Progenitor cell of endocrine pancreas (in vitro differentiated cells): ENCODE results near the gene XPO5. TPM values are rescaled to one million over a fixed set of nuclear protein-coding genes. Genes with fewer than 3 reads are reported as not detected.

Source experiments
- DNase-seq: peaks from one replicate; pipeline ENCODE4 v3.0.0; 2021; ENCODE audit warnings: low spot score; ENCODE audit not compliant: unreplicated experiment
- H3K27ac Mint-ChIP-seq: 2 replicates; pipeline ENCODE4 v1.8.0; 2021; ENCODE audit warnings: mild to moderate bottlenecking, moderate library complexity, mixed read lengths
- H3K27me3 Mint-ChIP-seq: 2 replicates; pipeline ENCODE4 v1.8.0; 2021; ENCODE audit warnings: mixed read lengths
- H3K36me3 Mint-ChIP-seq: 2 replicates; pipeline ENCODE4 v1.8.0; 2022; ENCODE audit warnings: mixed read lengths; ENCODE audit not compliant: insufficient read depth
- H3K4me1 Mint-ChIP-seq: 2 replicates; pipeline ENCODE4 v1.8.0; 2021; ENCODE audit warnings: low read depth, mixed read lengths
- H3K4me3 Mint-ChIP-seq: 2 replicates; pipeline ENCODE4 v1.8.0; 2021; ENCODE audit warnings: low read depth, mild to moderate bottlenecking, moderate library complexity, mixed read lengths
- H3K9me3 Mint-ChIP-seq: 2 replicates; pipeline ENCODE4 v1.8.0; 2021; ENCODE audit warnings: low read depth, mixed read lengths
- CTCF ChIP-seq: fragments of 200-600 bp; sonication (generic); IDR thresholded peaks from one replicate; pipeline ENCODE4 v1.5.0; 2021; ENCODE audit warnings: antibody characterized with exemption, mild to moderate bottlenecking; ENCODE audit not compliant: unreplicated experiment
- long read RNA-seq: library from polyadenylated mRNA; unstranded; transcript quantifications from one replicate; pipeline ENCODE4 v2.0.0, GENCODE V29; 2020
- total RNA-seq: library from RNA; stranded (reverse); gene quantifications from 2 replicates; pipeline ENCODE4 v1.2.1, GENCODE V29; 2021

XPO5 gene
- total RNA-seq = 64.0 and 70.7 TPM in 2 replicates
- long read RNA-seq, full-length matches to known transcripts = 43 of 83 reads
- long read RNA-seq, partial matches to known transcripts = 30 of 83 reads
- long read RNA-seq, other reads (novel, unspliced or antisense) = 10 of 83 reads

- peaks cover 5% of the 10 kb centered on the region for H3K36me3 Mint-ChIP-seq
- H3K9me3 Mint-ChIP-seq = no peaks in the 10 kb centered on the region
- H3K27me3 Mint-ChIP-seq = no peaks in the 10 kb centered on the region
- peak within 1 kb of the TSS; percentile 96 for H3K27ac Mint-ChIP-seq
- peak within 1 kb of the TSS; percentile 96 for H3K4me3 Mint-ChIP-seq
- no peak for TF ChIP-seq CTCF
- DNase-seq = peak; percentile 85
- peaks cover 11% of the 10 kb centered on the region for H3K4me1 Mint-ChIP-seq
Observed at GRCh38 chr6:43575772-43576551, at the start of gene XPO5, which contains the start of gene POLH. XPO5 (minus strand) TSS chr6:43576038; CDS start chr6:43575864, 174 bp downstream. POLH (plus strand) TSS chr6:43576185; CDS start chr6:43582320, 6,135 bp downstream.

- Mint-ChIP-seq H3K9me3 (no peaks in the 10 kb centered on the region), H3K36me3 (peaks cover 19% of the 10 kb centered on the region), H3K4me3 (no peak overlapping the region), H3K27me3 (no peaks in the 10 kb centered on the region), H3K4me1 (peaks cover 12% of the 10 kb centered on the region), H3K27ac (no peak overlapping the region)
- no peak for DNase-seq
- no peak for TF ChIP-seq CTCF
Observed at GRCh38 chr6:43625393-43625992, 49.7 kb upstream of the XPO5 start.

- no peak for DNase-seq
- H3K36me3 Mint-ChIP-seq = peaks cover 19% of the 10 kb centered on the region
- no peak overlapping the region for H3K27ac Mint-ChIP-seq
- peaks cover 10% of the 10 kb centered on the region for H3K4me1 Mint-ChIP-seq
- no peak for TF ChIP-seq CTCF
- H3K4me3 Mint-ChIP-seq = no peak overlapping the region
- H3K27me3 Mint-ChIP-seq = no peaks in the 10 kb centered on the region
- H3K9me3 Mint-ChIP-seq = no peaks in the 10 kb centered on the region
Observed at GRCh38 chr6:43624786-43625288, 49.0 kb upstream of the XPO5 start.

GRCh38 chr6:43623880-43624785, 48.3 kb upstream of the XPO5 start:
- Mint-ChIP-seq H3K4me3 (no peak overlapping the region), H3K4me1 (peaks cover 10% of the 10 kb centered on the region), H3K27ac (no peak overlapping the region), H3K27me3 (no peaks in the 10 kb centered on the region), H3K36me3 (peaks cover 19% of the 10 kb centered on the region), H3K9me3 (no peaks in the 10 kb centered on the region)
- DNase-seq = no peak
- no peak for TF ChIP-seq CTCF
